Kidney epithelial cell (primary cell): ENCODE data around the gene MAP2K6. TPM values are rescaled to one million over a fixed set of nuclear protein-coding genes. Genes with fewer than 3 reads are reported as not detected.

ENCODE experiments used
- DNase-seq: peaks from one replicate; pipeline ENCODE4 v3.0.0-alpha.2; 2010; ENCODE audit warnings: low read depth
- H3K27me3 ChIP-seq: 2 replicates; pipeline ENCODE4 v1.6.0; 2011; ENCODE audit warnings: low read length; ENCODE audit not compliant: control insufficient read depth, insufficient read depth
- H3K36me3 ChIP-seq: 2 replicates; pipeline ENCODE4 v1.5.1; 2011; ENCODE audit warnings: low read length; ENCODE audit not compliant: control insufficient read depth, insufficient read depth
- H3K4me3 ChIP-seq: 2 replicates; pipeline ENCODE4 v1.5.1; 2011; ENCODE audit warnings: low read depth, mild to moderate bottlenecking, control low read depth, low read length
- CTCF ChIP-seq: IDR thresholded peaks from 2 replicates; pipeline ENCODE4 v1.5.1; 2011; ENCODE audit warnings: mild to moderate bottlenecking, moderate library complexity, low read length, control low read depth, inconsistent platforms; ENCODE audit not compliant: insufficient read depth, poor library complexity, severe bottlenecking
- total RNA-seq: library from RNA; depleted of rRNA; stranded (reverse); fragments of >200 nt; gene quantifications from 2 replicates; pipeline ENCODE4 v1.2.3, GENCODE V29; 2015

MAP2K6 gene
- total RNA-seq, 1 donor from 2014 or later: 2.2 TPM

- DNase-seq: no peak
- H3K4me3 ChIP-seq: no peak overlapping the region
- TF ChIP-seq CTCF: no peak
- no peaks in the 10 kb centered on the region for H3K27me3 ChIP-seq
- H3K36me3 ChIP-seq: no peaks in the 10 kb centered on the region
Measured at GRCh38 chr17:69579961-69580677, 165.6 kb downstream of the MAP2K6 start.

DNA sequence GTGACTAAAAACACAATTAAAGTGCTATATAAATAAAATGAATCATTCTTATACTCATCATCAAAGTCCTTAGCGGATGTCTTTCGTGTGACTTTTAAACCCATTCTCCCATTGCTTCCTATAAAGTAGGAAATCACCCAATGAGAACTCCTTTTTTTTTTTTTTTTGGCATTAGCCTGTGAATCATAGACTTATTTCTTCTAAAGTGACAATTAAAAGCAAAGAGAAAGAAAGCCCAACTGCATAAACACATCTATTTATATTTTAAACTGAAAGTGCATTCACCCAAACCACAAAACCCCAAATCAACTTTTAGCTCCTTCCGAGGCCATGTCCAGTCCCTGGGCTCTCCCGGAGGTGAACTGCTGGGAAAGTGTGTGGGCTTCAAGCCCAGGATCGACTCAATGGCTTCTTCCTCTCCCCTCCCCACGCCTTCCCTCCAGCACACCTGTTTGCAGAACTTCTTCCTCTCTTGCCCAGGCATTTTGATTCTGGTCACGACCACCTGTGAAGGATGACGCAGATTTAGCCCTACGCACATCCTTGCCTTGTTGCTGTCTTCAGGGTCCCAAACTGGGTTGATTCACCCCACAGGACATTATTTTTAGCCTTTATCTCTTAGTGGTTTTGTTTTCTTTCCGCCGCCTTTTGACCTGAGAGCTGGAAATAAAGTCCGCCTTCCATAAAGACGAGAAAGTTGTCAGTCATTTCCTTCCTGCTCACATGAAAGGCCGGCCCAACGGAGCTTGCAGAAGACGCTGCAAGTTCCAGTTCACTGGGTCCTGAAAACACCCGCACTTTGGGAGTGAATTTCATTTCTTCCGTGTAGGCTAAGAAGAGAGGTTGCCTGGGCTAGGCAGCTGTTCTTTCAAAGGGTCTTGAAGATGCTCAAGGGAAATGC, 166.8 kb downstream of the MAP2K6 start:
- Histone ChIP-seq H3K27me3 (no peaks in the 10 kb centered on the region), H3K4me3 (no peak overlapping the region), H3K36me3 (no peaks in the 10 kb centered on the region)
- DNase-seq: no peak
- TF ChIP-seq CTCF: no peak

DNA sequence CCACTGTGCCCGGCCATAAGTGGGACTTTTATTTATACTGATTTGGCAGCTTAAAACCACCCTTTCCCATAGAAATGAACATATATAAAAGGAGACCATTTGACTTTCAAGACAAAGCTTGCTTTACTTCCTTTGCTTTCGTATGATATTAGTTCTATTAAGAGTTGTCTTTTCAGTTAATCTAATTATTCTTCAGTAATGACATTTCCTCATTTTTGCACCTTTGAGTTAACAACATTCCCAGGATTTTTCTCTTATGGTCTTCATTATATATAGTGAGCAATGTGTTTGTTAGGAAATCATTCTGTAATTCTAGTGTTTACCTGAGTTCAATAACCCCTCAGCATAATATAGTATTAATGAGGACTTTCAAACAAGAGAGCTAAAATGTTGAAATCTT, 173.8 kb downstream of the MAP2K6 start:
- DNase-seq: no peak
- Histone ChIP-seq H3K4me3 (no peak overlapping the region), H3K36me3 (no peaks in the 10 kb centered on the region), H3K27me3 (no peaks in the 10 kb centered on the region)
- TF ChIP-seq CTCF: no peak

DNA sequence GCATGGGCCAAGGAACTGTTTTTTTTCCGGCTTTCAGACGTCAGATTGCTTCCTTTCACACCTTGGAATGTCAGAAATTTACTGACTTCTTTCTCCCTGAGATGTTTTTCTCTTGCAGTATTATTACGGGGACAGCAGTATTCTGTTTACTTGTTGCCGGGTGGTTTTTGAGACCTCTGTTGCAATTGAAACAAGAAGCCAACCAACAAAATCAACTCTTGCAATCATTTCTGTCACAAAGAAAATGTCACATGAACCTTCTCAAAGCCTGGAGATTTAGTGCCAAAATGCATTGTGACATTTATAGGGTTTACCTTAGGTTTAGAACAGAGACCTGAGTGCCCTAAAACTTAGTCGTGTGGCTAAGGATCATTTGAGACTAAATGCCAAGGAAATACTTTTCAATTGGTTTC, 174.3 kb downstream of the MAP2K6 start:
- Histone ChIP-seq H3K27me3 (no peaks in the 10 kb centered on the region), H3K36me3 (no peaks in the 10 kb centered on the region), H3K4me3 (no peak overlapping the region)
- no peak for DNase-seq
- TF ChIP-seq CTCF: no peak

DNA sequence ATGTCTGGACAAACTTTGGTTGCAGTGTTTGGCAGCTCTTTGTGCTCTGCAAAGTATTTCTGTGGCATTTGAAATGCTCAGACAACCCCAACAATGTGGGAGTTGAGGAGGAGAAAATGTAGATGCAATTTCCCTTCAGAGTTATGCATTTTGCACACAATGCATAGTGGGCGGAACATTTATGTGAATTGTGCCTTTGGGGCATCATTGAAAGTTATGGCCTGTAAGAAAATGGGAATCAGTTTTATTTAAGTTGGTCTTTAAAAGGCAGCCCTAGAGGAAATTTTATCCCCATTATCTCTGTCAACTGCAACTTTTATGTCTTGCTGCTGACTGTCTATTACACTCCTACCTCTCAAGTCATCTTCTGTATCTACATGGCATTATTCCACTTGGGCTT, 176.2 kb downstream of the MAP2K6 start:
- Histone ChIP-seq H3K4me3 (no peak overlapping the region), H3K36me3 (no peaks in the 10 kb centered on the region), H3K27me3 (no peaks in the 10 kb centered on the region)
- TF ChIP-seq CTCF: no peak
- no peak for DNase-seq
